Measurements from ENCODE around the gene SPC24. TPM values are rescaled to one million over a fixed set of nuclear protein-coding genes. Genes with fewer than 3 reads are reported as not detected.
A peak's percentile ranks its signal among the peaks of the same experiment; 100 is the strongest.

Gene SPC24
- total RNA-seq, 1 experiment from 2014 or later, result 50.6 TPM

DNA sequence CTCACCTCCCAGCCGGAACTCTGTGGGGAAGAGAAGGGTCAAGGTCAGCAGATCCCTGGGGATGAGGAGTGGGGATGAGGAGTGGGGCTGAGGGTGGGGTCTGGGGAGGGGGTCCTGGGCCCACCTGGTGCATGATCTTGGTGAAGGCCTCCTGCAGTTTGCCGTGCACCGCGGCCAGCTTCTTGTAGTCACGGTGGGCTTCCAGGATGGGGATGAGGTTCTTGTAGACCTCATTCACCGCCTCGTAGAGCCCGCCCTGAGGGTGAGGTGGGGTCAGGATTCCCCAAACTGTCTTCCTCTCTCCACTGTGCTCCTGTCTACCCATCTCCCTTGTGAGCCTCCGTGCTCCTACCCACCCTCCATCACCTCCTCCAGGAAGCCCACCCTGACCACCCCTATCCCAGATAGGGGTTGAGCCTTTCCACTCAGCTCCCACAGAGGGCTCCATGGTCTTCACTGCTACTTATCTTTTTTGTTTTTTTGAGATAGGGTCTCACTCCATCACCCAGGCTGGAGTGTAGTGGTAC, 48.6 kb upstream of the SPC24 start:
- ChIA-PET POLR2A (interaction anchor here (0.6 kb wide), 1 partner anchor 103 kb away, joined by 15 read pairs; no protein-coding TSS in a partner anchor), CTCF (no interaction called here)
- no TSS peak for BruUV-seq (replicated peaks)
- in situ Hi-C loops (cut with HindIII; ENCODE audit: low pct_unique_long_range_greater_than_20kb, low sequenced_read_pairs), result no loop called here
- Histone ChIP-seq H3K4me3 (ENCODE audit: low read depth in 2 of 2, low read length in 2 of 2) (no peak overlapping the region), H3K36me3 (ENCODE audit: control insufficient read depth, insufficient read depth, low read length) (no peaks in the 10 kb centered on the region), H3K9me3 (ENCODE audit: control insufficient read depth, insufficient read depth, low read depth, low read length) (no peaks in the 10 kb centered on the region), H3K4me1 (ENCODE audit: control insufficient read depth, insufficient read depth, low read length) (peaks cover 6% of the 10 kb centered on the region; the same call in 1 of the 2 replicates), H3K27ac (ENCODE audit: low read length) (no peak overlapping the region), H3K27me3 (ENCODE audit: control insufficient read depth, insufficient read depth, low read length) (no peaks in the 10 kb centered on the region)
- TF ChIP-seq POLR2AphosphoS5 (IDR thresholded peaks at IDR 0.05; ENCODE audit: low read depth, low read length) (no peak), TCF7L2 (IDR thresholded peaks at IDR 0.05; ENCODE audit: low read depth, low read length) (no peak), SIN3A (IDR thresholded peaks at IDR 0.05; ENCODE audit: borderline replicate concordance, insufficient read depth, low read depth, low read length) (no peak)
- TF ChIP-seq, protein P1, sequence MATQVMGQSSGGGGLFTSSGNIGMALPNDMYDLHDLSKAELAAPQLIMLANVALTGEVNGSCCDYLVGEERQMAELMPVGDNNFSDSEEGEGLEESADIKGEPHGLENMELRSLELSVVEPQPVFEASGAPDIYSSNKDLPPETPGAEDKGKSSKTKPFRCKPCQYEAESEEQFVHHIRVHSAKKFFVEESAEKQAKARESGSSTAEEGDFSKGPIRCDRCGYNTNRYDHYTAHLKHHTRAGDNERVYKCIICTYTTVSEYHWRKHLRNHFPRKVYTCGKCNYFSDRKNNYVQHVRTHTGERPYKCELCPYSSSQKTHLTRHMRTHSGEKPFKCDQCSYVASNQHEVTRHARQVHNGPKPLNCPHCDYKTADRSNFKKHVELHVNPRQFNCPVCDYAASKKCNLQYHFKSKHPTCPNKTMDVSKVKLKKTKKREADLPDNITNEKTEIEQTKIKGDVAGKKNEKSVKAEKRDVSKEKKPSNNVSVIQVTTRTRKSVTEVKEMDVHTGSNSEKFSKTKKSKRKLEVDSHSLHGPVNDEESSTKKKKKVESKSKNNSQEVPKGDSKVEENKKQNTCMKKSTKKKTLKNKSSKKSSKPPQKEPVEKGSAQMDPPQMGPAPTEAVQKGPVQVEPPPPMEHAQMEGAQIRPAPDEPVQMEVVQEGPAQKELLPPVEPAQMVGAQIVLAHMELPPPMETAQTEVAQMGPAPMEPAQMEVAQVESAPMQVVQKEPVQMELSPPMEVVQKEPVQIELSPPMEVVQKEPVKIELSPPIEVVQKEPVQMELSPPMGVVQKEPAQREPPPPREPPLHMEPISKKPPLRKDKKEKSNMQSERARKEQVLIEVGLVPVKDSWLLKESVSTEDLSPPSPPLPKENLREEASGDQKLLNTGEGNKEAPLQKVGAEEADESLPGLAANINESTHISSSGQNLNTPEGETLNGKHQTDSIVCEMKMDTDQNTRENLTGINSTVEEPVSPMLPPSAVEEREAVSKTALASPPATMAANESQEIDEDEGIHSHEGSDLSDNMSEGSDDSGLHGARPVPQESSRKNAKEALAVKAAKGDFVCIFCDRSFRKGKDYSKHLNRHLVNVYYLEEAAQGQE (IDR thresholded peaks at IDR 0.05; ENCODE audit: insufficient read depth in 1 of 2, low read depth in 2 of 2, low read length in 1 of 2), result no peak
- TF ChIP-seq, protein P2, sequence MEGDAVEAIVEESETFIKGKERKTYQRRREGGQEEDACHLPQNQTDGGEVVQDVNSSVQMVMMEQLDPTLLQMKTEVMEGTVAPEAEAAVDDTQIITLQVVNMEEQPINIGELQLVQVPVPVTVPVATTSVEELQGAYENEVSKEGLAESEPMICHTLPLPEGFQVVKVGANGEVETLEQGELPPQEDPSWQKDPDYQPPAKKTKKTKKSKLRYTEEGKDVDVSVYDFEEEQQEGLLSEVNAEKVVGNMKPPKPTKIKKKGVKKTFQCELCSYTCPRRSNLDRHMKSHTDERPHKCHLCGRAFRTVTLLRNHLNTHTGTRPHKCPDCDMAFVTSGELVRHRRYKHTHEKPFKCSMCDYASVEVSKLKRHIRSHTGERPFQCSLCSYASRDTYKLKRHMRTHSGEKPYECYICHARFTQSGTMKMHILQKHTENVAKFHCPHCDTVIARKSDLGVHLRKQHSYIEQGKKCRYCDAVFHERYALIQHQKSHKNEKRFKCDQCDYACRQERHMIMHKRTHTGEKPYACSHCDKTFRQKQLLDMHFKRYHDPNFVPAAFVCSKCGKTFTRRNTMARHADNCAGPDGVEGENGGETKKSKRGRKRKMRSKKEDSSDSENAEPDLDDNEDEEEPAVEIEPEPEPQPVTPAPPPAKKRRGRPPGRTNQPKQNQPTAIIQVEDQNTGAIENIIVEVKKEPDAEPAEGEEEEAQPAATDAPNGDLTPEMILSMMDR (IDR thresholded peaks at IDR 0.05), result no peak; the same call in 1 of the 2 replicates
- ATAC-seq, result no peak
- intact Hi-C loops (cut with micrococcal nuclease; ENCODE audit: unreplicated experiment), result loop anchor here (5.0 kb wide), 1 partner anchor 67 kb away; no protein-coding TSS in a partner anchor
- no peak for DNase-seq (ENCODE audit: low read depth, low spot score)

DNA sequence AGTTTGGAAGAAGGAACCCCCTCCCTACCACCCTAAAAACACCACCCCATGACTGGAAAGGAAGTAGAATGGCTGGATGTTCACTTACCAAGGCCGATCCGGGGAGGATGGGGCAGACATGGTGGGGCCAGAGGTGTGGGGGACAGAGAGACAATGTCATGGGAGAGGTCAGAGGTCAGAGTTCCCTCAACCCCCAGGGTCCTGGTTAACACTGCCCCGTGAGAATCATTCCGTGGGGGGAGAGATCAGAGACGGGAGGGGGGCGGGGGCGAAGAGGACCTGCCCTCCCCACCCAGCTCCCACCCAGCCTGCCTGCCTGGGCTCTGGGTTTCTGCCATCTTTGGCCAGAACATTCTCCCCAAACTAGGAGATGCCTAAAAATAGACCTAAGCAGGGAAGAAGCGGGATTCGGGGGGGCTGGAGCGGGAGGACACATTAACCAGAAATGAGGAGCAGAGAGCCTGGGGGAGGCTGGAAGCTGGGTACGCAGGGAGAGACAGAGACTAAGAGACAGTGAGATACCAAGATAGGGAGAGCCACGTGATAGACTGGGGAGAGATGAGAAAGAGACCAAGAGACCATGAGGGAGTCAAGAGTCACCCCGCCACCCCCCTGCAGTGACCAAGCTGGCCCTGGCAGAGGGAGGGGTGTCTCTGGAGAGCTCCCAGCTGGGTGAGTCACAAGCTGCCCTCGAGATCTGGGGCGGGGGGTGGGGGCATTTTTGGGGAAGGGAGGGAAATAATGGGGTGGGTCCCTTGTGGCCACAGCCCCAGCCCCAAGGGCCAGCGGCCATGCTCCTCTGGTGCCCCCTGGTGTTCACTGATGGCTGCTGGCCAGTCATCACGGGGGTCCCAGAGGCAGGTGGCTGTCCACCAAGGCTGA, 47.9 kb upstream of the SPC24 start:
- Histone ChIP-seq H3K27ac (ENCODE audit: low read length) (peak overlapping the region; percentile 66), H3K36me3 (ENCODE audit: control insufficient read depth, insufficient read depth, low read length) (no peaks in the 10 kb centered on the region), H3K27me3 (ENCODE audit: control insufficient read depth, insufficient read depth, low read length) (no peaks in the 10 kb centered on the region), H3K9me3 (ENCODE audit: control insufficient read depth, insufficient read depth, low read depth, low read length) (no peaks in the 10 kb centered on the region), H3K4me1 (ENCODE audit: control insufficient read depth, insufficient read depth, low read length) (peaks cover 13% of the 10 kb centered on the region), H3K4me3 (ENCODE audit: low read depth in 2 of 2, low read length in 2 of 2) (no peak overlapping the region)
- in situ Hi-C loops (cut with HindIII; ENCODE audit: low pct_unique_long_range_greater_than_20kb, low sequenced_read_pairs) (no loop called here), intact Hi-C loops (cut with micrococcal nuclease; ENCODE audit: unreplicated experiment) (loop anchor here (5.0 kb wide), 1 partner anchor 66 kb away; no protein-coding TSS in a partner anchor)
- DNase-seq (ENCODE audit: low read depth, low spot score), result no peak
- ChIA-PET CTCF (interaction anchor here (0.6 kb wide), 3 partner anchors 47 to 122 kb away, joined by 4 to 10 read pairs (median 5); no protein-coding TSS in a partner anchor), POLR2A (interaction anchor here (0.6 to 0.7 kb wide), 2 partner anchors 103 to 175 kb away, joined by 9 to 15 read pairs; no protein-coding TSS in a partner anchor)
- TF ChIP-seq TCF7L2 (IDR thresholded peaks at IDR 0.05; ENCODE audit: low read depth, low read length) (no peak), POLR2AphosphoS5 (IDR thresholded peaks at IDR 0.05; ENCODE audit: low read depth, low read length) (no peak), SIN3A (IDR thresholded peaks at IDR 0.05; ENCODE audit: borderline replicate concordance, insufficient read depth, low read depth, low read length) (no peak)
- TF ChIP-seq, protein P1 (IDR thresholded peaks at IDR 0.05; ENCODE audit: insufficient read depth in 1 of 2, low read depth in 2 of 2, low read length in 1 of 2), result no peak
- TF ChIP-seq, protein P2 (IDR thresholded peaks at IDR 0.05), result peak; percentile 85
- ATAC-seq, result peak; percentile 76
- no TSS peak for BruUV-seq (replicated peaks)

Data from Panc1 (cell line).